ENCODE data around the gene BAMBI.

BAMBI gene

DNA sequence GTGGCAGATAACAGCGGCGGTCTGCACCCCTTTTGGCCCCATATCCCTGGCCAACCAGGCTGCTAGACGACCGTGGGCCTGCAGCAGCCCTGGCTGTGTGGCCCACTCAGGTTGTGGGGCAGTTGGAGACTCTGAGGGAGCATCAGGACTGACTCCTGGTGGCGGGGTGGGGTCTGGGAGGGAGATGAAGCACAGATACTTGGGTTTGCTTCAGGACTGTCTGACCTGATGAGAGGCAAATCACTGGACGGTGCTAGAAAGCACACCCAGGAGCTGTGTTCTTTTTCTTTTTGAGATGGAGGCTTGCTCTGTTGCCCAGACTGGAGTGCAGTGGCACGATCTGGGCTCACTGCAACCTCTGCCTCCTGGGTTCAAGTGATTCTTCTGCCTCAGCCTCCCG, 28.2 kb downstream of the BAMBI start:
- DNase-seq (ENCODE audit: low read depth), result no peak

DNA sequence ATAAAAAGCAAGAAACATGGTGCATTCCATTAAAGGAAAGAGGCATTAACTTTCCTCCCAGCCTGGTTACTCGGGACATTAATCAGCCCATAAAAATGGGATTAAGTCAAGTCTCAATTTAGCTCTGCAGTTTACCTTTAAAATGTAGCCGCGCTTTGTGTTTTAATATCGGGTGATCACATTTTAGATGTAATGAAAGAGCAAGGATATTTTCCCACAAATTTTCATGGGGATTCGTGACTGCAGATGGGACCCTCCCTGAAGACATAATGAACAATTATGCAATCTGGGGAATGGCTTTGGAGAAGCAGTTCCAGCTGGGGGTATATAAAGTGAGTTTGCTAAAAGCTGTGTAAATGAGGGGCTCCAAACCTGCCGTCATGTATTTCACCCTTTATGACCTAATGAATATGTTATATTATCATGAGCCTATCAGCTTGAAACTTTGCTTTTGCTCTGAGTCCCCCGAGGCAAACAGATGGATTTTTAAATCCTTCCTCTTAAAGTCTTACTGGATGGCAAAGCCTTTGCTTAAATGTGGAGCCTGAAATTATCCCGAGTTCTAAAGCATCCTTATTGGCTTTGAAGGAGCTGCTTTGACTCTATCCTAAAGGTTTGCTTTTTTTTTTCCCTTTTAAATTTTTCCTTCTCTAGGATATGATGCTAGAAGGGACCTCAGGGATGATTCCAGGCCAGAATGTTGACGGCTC, 31.8 kb downstream of the BAMBI start:
- no peak for DNase-seq (ENCODE audit: low read depth)

DNA sequence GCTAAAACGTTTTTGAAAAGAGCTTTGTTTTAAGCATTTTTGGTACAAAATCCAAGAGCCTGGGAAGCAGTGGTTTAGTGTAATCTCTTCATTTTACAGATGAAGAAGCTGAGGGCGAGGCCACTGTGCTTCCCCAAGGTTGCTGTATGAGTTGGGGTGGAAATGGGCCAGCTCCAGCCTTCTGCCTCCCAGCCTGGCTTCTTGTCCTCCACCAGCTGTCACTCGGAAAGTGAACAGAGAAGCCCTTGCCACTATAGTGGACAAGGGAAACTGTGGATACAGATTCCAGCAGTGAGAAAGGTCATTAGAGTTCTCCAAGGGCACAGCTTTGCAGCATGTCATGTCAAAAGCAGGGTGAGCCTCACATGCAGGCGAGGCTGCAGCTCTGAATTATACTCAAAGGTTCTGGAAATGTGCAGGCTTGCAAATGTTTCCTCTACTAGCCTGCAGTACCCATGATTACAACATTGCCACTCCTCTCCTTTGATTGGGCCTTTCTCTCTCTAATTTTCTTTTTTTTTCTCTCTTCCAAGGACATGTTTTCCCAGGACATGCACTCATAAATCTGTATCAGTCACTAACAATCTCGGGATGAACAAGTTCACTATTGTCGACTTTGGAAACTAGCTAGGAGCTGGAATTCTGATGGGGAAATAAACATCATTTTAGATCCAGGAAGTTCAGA, 33.0 kb downstream of the BAMBI start:
- DNase-seq (ENCODE audit: low read depth), result no peak

DNA sequence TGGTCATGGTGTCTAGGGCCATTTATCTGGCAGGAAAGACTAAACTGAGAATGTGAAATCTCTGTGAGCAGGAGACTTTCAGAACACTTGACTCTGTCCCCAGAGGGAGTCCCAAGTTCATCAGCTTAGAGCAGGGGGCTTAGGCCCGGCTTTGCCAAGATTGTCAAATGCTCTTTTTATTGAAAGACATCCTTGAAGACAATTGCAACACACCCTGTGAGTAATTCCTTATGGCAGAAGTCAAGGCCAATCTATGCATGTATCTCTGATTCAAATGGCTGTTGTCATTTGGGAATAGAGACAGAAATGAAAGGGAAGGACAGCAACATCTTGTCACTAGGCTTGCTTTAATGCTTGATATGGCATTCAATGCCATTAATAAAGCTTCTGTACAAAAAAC, 33.7 kb downstream of the BAMBI start:
- DNase-seq (ENCODE audit: low read depth), result no peak

DNA sequence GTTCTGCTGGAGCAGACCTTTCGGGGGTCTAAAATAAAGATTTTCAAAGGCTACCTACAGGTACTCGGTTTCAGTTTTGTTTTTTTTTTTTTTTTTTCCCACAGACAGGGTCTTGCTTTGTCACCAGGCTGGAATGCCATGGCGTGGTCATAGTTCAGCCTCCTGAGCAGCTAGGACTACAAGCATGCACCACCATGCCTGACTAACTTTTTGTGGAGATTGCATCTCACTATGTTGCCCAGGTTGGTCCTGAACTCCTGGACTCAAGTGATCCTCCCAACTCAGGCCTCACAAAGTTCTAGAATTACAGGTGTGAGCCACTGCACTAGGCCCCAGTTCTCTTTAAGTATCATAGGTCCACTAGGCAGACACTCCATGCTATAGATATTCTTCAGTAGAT, 34.5 kb downstream of the BAMBI start:
- DNase-seq (ENCODE audit: low read depth), result no peak

DNA sequence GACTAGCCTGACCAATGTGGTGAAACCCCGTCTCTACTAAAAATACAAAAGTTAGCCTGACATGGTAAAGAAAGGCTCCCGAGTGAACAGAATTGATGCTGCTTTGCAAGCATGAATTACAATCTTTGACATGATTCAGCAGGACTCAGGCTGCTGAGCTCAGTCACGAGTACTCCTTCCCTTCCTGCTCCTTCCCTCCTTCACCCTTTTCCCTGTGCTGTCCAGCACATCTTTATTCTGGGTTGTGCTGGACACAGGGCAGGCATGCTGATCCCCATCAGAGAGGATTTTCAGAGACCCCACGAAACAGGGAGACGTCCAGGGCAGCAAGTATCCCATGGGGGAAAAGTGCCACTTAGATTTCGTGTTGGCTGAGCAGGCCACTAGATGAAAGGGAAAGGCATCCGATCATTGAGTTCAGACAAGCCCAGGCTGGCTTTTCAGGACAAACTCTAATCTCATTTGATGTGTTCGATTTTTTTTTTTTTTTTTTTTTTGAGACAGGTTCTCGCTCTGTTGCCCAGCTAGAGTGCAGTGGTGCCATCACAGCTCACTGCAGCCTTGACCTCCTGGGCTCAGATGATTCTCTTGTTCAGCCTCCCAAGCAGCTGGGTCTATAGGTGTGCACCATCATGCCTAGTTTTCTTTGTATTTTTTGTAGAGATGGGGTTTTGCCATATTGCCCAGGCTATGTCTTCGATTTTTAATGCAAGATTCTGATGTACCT, 36.5 kb downstream of the BAMBI start:
- no peak for DNase-seq (ENCODE audit: low read depth)

DNA sequence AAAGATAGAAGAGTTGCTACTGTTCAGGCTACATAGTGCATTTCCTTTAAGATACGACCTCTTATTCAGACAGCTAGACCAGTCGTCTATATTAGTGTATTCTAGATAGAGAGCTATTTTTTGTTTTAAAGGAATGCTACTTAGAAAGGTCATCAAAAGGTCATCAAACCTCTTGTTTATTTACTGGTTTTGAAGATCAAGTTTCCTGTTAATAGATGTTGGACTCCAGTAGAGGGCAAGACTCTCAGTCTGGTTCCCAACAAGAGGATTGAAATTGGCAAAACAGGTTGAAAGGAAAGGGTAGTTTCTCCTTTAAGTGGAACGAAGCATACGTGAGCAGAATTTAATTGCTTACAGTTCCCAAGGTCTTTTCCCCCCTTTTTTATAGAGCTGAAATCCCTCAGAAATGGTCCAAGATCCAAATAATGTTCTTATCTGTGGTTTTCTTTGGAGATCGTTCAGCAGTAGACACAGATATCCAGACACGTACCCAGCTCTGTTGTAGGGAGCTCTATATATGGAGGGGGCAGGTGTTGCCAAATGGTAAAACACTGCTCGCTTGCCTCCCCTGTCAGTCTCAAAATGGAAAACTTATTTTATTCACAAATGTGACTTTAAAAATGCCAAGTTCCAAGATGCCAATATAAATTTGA, 37.2 kb downstream of the BAMBI start:
- DNase-seq (ENCODE audit: low read depth), result no peak

DNA sequence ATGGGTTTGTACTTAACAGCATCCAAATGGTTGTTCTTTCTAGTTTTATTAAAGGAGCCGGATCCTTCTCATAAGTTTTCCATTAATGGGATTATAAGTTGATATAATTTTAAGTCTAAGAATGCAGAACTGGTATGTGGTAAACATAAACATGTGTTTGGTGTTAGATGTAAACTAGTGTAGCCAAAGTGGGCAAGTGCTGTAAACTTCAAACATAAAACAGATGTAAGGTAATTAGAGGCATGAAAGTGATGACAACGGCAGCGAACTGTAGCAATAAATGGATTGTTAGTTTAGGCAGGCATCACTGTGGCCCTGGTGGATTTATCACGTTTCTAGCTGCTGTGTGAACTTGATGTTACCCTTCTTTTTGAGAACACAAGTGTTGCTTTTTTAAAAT, 37.9 kb downstream of the BAMBI start:
- no peak for DNase-seq (ENCODE audit: low read depth)

DNA sequence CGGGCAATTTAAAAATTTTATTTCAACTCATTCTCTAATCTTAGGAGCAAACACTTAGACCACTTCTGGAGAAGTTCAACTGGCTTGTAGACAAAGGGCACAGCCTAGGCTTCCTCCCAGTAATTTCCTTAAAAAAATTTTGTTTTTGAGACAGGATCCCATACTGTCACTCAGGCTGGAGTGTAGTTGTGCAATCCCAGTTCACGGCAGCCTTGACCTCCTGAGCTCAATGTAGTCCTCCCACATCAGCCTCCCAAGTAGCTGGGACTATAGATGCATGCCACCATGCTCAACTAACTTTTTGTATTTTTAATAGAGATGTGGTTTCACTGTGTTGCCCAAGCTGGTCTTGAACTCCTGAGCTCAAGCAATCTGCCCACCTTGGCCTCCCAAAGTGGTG, 38.4 kb downstream of the BAMBI start:
- DNase-seq (ENCODE audit: low read depth), result no peak

DNA sequence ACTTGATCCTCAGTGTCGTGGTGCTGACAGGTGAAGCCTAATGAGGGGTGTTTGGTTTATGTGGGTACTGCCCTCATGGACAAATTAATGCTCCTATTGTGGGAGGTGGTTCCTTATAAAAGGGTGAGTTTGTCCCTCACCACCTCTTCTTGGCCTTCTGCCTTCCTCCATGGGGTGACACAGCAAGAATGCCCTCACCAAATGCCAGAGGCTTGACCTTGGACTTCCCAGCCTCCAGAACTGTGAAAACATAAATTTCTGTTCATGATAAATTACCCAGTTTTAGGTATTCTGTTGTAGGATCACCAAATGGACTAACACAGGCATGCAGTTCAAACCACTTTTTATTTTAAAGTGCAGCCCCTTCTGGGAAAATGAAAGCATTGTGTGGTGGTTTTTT, 39.4 kb downstream of the BAMBI start:
- no peak for DNase-seq (ENCODE audit: low read depth)

DNA sequence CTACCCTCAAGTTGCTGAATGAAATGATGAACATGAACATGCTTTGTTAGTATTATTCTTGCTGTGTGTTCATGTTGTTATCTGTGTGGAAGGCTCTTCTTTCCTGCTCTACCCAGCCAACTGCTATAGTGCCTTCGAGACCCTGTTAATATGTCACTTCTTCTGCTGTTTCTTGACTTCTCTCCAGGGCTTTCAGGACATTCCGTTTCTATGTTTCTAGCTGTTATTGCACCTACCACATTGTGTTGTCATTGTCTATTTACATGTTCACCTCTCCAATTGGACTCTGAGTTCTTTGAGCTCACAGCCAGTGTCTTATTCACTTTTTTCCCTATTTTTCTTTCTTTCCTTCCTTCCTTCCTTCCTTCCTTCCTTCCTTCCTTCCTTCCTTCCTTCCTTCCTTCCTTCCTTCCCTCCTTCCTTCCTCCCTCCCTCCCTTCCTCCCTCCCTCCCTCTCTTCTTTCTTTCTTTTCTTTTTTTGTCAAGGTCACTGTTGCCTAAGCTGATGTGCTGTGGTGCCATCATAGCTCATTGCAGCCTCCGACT, 40.4 kb downstream of the BAMBI start:
- DNase-seq (ENCODE audit: low read depth), result no peak

DNA sequence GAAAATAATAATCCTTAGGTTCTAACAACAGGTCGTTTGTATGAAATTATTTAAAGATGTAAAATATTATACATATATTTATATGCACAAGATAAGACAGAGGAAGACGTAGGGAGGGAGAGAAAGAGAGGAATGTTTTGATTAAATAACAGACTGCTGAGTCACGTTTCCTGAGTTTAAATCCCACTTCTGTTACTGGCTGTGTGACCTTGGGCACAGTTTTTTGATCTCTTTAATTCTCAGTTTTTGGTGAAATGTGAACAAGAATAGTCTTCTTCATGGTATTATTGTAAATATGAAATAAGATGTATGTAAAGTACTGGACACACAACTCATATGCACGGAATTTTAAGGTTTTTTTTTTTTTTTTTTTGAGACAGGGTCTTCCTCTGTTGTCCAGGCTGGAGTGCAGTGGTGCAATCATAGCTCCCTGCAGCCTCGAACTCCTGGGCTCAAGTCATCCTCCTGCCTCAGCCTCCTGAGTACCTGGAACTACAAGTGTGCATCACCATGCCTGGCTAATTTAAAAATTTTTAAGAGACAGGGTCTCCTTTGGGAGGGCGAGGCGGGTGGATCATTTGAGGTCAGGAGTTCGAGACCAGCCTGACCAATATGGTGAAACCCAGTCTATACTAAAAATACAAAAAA, 42.6 kb downstream of the BAMBI start:
- no peak for DNase-seq (ENCODE audit: low read depth)

DNA sequence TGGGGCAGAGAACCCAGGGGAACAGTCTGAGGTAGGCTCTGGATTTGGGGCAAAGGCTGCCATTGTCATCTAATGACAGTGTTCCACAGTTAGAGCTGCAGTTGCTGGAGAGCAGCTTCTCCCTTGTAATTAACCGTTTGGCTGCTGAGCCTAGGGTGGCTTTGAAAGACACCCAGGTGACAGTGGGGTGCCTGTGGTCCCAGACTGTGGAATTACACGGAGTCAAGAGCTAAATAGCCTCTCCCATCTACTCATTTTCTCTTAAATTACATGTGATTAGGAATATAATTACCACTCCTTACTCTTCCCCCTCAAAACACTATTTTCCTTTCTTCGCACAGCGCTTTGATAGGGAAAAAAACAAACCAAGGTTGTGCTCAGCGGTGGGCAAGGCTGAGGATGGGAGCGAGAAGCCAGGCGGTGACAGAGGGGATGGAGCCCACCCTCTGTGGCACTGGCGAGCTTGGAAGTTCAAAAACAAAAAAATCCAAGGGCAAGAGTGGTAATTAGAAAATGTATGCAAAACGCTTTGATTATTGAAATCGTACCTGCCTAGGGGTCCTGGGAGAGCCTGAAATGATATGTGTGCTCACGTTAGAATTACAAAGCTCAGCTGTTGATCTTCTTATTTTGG, 44.1 kb downstream of the BAMBI start:
- DNase-seq (ENCODE audit: low read depth), result no peak

DNA sequence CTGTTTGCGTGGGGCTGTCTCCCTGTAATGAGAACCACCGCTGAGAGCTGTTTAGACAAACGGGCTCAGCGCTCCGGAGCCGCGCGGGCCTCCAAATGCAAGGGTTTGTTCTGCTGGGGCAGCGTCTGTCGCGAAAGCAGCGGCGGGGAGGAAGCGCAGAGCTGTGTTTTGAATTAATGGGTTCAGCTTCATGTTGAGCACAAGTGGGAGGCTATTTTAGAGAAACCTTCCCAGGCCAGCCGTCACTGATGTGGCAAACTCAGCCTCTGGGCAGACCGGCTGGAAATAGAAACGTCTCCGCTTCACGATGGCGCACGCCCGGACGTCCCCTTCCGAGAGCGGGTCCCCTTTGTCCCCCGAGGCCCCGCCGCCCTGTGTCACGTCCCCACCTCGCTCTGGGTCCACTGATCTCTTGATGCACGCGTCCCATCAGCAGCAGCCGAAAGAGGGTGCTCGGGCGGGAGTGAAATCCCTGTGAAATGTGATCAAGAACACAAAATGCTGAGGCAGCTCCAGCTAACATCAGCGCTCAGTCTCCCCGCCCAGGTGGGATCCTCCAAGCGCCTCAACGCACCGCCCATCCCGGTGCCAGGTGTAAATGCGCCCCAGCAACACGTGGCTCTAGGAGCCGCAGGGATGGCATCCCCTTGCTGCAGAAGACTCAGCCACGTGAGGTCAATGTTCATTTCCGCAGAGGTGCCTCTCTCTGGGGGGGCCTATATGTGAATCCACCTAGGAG, 44.9 kb downstream of the BAMBI start:
- no peak for DNase-seq (ENCODE audit: low read depth)

DNA sequence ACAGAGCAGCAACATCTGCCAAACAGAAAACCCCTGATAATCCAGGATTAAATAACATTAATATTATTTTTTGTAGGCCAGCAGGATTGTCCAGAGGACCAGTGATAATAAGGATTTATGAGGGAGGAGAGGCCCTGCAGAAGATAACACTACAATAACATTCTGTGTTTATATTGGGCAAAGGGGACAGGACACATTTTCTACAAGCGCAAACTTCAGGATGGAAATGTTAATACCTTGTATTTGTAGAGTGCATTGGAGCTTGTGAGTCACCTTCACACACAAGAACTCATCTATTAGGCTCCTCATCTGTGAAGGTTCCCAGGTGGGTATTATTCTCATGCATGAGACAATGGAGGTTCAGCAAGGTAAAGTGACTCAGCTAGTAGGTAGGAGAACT, 51.0 kb downstream of the BAMBI start:
- no peak for DNase-seq (ENCODE audit: low read depth)

DNA sequence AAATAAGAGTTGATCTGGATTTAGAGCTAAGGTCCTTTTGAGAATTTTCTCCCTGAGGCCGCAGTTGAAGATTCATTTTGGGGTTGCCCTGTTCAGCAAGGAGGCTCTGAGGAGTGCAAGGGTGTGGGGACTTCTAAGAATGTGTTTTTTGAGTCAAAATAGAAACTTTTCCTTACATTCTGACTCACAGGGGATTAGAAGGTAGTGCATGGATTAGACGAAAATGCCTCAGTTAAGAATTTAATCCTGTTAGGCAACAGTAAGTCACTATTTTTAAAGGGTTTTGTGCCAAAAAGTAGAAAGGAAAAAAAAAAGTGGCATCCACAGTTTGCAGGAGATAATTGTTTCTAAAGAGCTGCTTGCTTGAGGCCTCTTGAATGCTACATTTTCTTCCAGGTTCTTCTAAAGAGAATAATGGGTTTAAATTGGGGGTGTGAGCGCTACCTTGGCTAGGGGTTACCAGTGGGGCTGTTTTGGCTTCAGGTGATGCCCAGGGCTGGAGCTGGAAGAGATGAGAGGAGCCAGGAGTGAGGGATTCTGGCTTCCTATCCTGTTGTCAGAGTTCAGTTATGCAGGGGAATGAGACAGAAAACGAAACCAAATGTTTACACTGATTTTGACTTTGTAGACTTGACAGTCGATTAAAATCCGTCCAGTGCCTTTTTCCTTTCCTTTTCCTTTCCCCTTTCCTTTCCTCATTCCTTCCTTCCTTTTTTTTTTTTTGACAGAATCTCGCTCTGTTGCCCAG, 52.9 kb downstream of the BAMBI start:
- DNase-seq (ENCODE audit: low read depth), result no peak

DNA sequence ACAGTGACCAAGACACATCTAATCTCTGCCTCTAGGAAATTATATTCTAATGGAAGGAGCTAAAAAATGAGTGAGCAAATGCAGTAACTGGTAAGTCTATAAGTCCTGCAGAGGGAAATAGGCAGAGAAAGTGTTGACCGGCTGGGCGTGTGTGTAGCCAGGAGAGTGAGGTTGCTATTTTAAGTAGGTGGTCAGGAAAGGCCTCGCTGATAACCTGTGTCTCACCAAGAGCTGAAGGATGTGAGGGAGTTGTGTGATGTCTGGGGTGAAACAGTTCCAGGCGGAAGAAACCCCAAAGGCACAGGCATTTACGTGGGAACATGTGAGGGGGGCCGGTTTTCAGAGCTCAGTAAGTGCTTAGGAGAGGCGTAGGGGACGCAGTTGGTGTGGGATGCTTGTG, 54.8 kb downstream of the BAMBI start:
- DNase-seq (ENCODE audit: low read depth), result no peak

All from T-helper 22 cell (primary cell).